Subcutaneous adipose tissue (tissue), 4 donors: ENCODE results near the gene SOD3. TPM values are rescaled to one million over a fixed set of nuclear protein-coding genes. Genes with fewer than 3 reads are reported as not detected.

Experiments
- CTCF ChIP-seq: fragments of 450-650 bp; IDR thresholded peaks from one replicate; pipeline ENCODE4 v1.5.1; 2016; ENCODE audit warnings: low read depth, mild to moderate bottlenecking, control low read depth, antibody characterized with exemption, moderate library complexity
- small RNA-seq: library from RNA; depleted of rRNA; stranded (forward); fragments of <200 nt; gene quantifications from one replicate; pipeline ENCODE3, GENCODE V24; 2016
- total RNA-seq, 4 donors: library from RNA; depleted of rRNA; stranded (reverse); fragments of >200 nt; gene quantifications; one replicate each; pipeline ENCODE4 v1.1.0, GENCODE V29; 2016

Gene SOD3
- total RNA-seq, 4 donors from 2014 or later = 86.4 to 211 (median 137) TPM

GRCh38 chr4:24845132-24845531 is 49.8 kb downstream of the SOD3 start:
- TF ChIP-seq CTCF = no peak

- TF ChIP-seq CTCF = no peak
Observed at GRCh38 chr4:24845902-24846301, 50.5 kb downstream of the SOD3 start.

GRCh38 chr4:24846716-24847115 is 51.3 kb downstream of the SOD3 start:
- TF ChIP-seq CTCF = no peak

- TF ChIP-seq CTCF = no peak
Observed at GRCh38 chr4:24849351-24849750, 54.0 kb downstream of the SOD3 start.

- TF ChIP-seq CTCF = no peak
Observed at GRCh38 chr4:24849756-24850155, 54.4 kb downstream of the SOD3 start.

Small RNA genes lying within 50 kb of the gene (small RNA-seq; reads per million reads assigned to genes)
- gene AC006390.1 = not detected

Other genes with a start within 250 kb of the SOD3 start
- gene DHX15, start 211.0 kb upstream of the SOD3 start, total RNA-seq = 100 to 1,000 TPM; 106 to 166 (median 120) TPM
- 10 to 100 TPM; 15.5 to 20.3 (median 18.0) TPM for gene CCDC149, start 117.5 kb downstream of the SOD3 start, total RNA-seq
- gene LGI2, start 235.4 kb downstream of the SOD3 start, total RNA-seq = 1 to 10 TPM; 1.7 to 4.4 (median 4.4) TPM